ENCODE measurements around the gene AMBRA1. TPM values are rescaled to one million over a fixed set of nuclear protein-coding genes. Genes with fewer than 3 reads are reported as not detected.

The AMBRA1 gene
- polyA plus RNA-seq, 1 of the 3 experiments (the other 2 are of a cell fraction) = 10.4 TPM

DNA sequence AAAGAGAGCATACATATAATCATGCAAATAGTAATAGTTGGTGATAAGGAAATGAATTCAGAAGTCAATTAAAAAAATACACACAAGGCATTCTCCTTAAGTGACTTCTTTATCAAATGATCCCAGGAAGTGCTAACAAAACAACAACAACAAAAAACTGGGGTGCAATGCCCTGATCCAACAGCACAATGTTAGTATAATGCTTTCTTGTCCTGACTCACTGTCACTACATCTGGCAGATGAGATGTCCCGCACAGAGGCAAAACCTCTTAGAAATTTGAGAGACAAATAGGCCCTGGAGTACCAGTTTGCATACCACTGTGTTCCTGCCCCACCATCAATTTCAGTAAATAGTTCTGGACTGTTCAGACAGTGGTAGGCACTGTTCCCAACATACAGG, 11.0 kb upstream of the AMBRA1 start (continued):
- no peak for TF ChIP-seq REST (IDR thresholded peaks at IDR 0.05; ENCODE audit: low read depth, low read length)

GRCh38 chr11:46603704-46604308, 10.0 kb upstream of the AMBRA1 start:
- Histone ChIP-seq H2AFZ (ENCODE audit: low read depth) (no peak overlapping the region), H4K20me1 (ENCODE audit: insufficient read depth) (no peaks in the 10 kb centered on the region), H3K9me2 (no peaks in the 10 kb centered on the region), H3K36me3 (replicated peaks in 1 of 2; ENCODE audit: control insufficient read depth in 1 of 2, insufficient read depth in 2 of 2, low read length in 1 of 2) (peaks cover 0 to 4% of the 10 kb centered on the region in 2 experiments), H3F3A (replicated peaks; ENCODE audit: insufficient read depth) (no peaks in the 10 kb centered on the region), H3K4me1 (ENCODE audit: control insufficient read depth in 1 of 2, insufficient read depth in 2 of 2, low read depth in 1 of 2, low read length in 1 of 2) (peaks cover 0 to 5% of the 10 kb centered on the region in 2 experiments; a peak in 1 of 4 replicates), H3K79me2 (ENCODE audit: insufficient read depth) (peaks cover 12% of the 10 kb centered on the region; the same call in 1 of the 2 replicates), H3K27me3 (ENCODE audit: insufficient read depth) (no peaks in the 10 kb centered on the region), H3K27ac (ENCODE audit: low read depth in 2 of 2, low read length in 1 of 2) (no peak overlapping the region), H3K4me3 (ENCODE audit: low read depth in 2 of 2, low read length in 1 of 2) (no peak overlapping the region), H3K9ac (no peak overlapping the region), H3K4me2 (no peak overlapping the region), H3K9me3 (no peaks in the 10 kb centered on the region)
- TF ChIP-seq FOXJ3 (CRISPR knock-in tag; IDR thresholded peaks at IDR 0.05) = no peak
- no peak for TF ChIP-seq NRF1 (IDR thresholded peaks at IDR 0.05; ENCODE audit: low read depth, low read length)
- TF ChIP-seq TCF12 (IDR thresholded peaks at IDR 0.05) = no peak
- TF ChIP-seq ELF1 (IDR thresholded peaks at IDR 0.05) = no peak
- no peak for TF ChIP-seq SIN3A (IDR thresholded peaks at IDR 0.05; ENCODE audit: borderline replicate concordance, low read depth, low read length)
- no peak for TF ChIP-seq ZBTB33 (IDR thresholded peaks at IDR 0.05; ENCODE audit: borderline replicate concordance, low read depth)
- TF ChIP-seq YY1 (IDR thresholded peaks at IDR 0.05; ENCODE audit: low read depth) = no peak
- TF ChIP-seq SMC3 (IDR thresholded peaks at IDR 0.05; ENCODE audit: low read depth, low read length) = no peak
- no peak for TF ChIP-seq REST (IDR thresholded peaks at IDR 0.05; ENCODE audit: low read depth, low read length)
- TF ChIP-seq EZH2phosphoT487 (IDR thresholded peaks at IDR 0.05; ENCODE audit: borderline replicate concordance, low read depth) = no peak
- TF ChIP-seq USF1 (IDR thresholded peaks at IDR 0.05; ENCODE audit: borderline replicate concordance, low read depth) = no peak
- no peak for TF ChIP-seq GATA2 (CRISPR knock-in tag; IDR thresholded peaks at IDR 0.05)
- no peak for TF ChIP-seq EP300 (IDR thresholded peaks at IDR 0.05; ENCODE audit: borderline replicate concordance in 1 of 2, low read depth in 1 of 2, low read length in 1 of 2)
- WGBS (ENCODE audit: low lambda C conversion rate) = 91% methylated on average over 15 of the region's 15 CpGs
- CTCF ChIA-PET = no interaction called here
- POLR2A ChIA-PET = no interaction called here
- DNase-seq = no peak
